ENCODE results near the gene GPC1.

DNA sequence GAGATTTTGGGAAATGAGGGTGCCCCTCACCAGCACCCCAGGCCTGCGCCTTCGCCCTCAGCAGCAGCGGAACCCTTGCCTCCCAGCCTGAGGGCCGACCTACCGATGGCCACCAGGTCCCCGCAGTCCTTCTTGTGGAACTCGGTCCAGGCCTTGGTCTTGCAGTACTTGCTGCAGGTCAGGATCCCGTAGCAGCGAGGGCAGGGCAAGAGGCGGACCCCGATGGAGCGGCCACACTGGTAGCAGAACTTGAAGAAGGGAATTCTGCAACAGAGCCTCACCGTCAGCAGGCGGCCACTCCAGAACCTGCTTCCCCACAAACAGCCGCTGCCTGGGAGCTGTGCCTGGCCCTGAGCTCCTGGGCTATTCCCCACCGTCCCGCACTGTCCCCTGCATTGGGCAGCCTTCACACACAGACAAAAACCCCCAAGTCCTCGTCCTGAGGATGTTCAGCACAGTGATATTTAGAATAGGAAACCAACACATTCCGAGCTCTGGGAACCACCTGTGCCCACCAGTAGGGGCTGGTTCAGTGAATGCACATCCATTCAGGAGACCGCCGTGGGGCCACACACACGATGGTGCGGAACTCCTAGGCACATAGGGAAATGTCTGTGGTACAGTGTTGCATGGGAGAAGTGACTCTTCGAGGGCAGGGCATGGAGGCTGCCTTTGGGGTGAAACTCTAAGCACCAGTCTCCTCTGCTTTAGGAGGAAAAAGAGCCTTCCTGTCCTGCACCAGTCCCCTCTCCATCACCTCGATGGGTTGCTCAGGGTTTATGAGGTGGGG lies 45.6 kb downstream of the GPC1 start:
- TF ChIP-seq, protein P1, sequence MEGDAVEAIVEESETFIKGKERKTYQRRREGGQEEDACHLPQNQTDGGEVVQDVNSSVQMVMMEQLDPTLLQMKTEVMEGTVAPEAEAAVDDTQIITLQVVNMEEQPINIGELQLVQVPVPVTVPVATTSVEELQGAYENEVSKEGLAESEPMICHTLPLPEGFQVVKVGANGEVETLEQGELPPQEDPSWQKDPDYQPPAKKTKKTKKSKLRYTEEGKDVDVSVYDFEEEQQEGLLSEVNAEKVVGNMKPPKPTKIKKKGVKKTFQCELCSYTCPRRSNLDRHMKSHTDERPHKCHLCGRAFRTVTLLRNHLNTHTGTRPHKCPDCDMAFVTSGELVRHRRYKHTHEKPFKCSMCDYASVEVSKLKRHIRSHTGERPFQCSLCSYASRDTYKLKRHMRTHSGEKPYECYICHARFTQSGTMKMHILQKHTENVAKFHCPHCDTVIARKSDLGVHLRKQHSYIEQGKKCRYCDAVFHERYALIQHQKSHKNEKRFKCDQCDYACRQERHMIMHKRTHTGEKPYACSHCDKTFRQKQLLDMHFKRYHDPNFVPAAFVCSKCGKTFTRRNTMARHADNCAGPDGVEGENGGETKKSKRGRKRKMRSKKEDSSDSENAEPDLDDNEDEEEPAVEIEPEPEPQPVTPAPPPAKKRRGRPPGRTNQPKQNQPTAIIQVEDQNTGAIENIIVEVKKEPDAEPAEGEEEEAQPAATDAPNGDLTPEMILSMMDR (IDR thresholded peaks at IDR 0.05), result no peak
- no peak for TF ChIP-seq EZH2 (IDR thresholded peaks at IDR 0.05; ENCODE audit: borderline replicate concordance, insufficient read depth, low read depth, low read length, poor library complexity, severe bottlenecking)
